KMS-11 (cell line): ENCODE measurements around the gene REC8.

ENCODE experiments used
- H2AFZ ChIP-seq: fragments of 200-600 bp; sonication (generic); 2 replicates; pipeline ENCODE4 v1.6.1; 2016; ENCODE audit warnings: antibody characterized with exemption, mixed run types, low read depth
- H3K27ac ChIP-seq: fragments of 200-600 bp; sonication (generic); 2 replicates; pipeline ENCODE4 v1.6.1; 2016; ENCODE audit warnings: mild to moderate bottlenecking, mixed run types
- H3K27me3 ChIP-seq: fragments of 200-600 bp; sonication (generic); 2 replicates; pipeline ENCODE4 v1.6.1; 2017; ENCODE audit warnings: mild to moderate bottlenecking, low read depth, mixed run types, moderate library complexity; ENCODE audit not compliant: insufficient read depth
- H3K36me3 ChIP-seq: fragments of 200-600 bp; sonication (generic); 2 replicates; pipeline ENCODE4 v1.6.1; 2017; ENCODE audit warnings: mild to moderate bottlenecking, mixed run types; ENCODE audit not compliant: insufficient read depth
- H3K4me1 ChIP-seq: fragments of 200-600 bp; sonication (generic); 2 replicates; pipeline ENCODE4 v1.6.1; 2016; ENCODE audit warnings: mild to moderate bottlenecking, low read depth, mixed run types; ENCODE audit not compliant: poor library complexity, severe bottlenecking
- H3K4me2 ChIP-seq: fragments of 200-600 bp; sonication (generic); 2 replicates; pipeline ENCODE4 v1.7.0; 2016; ENCODE audit warnings: mild to moderate bottlenecking, mixed run types
- H3K4me3 ChIP-seq: fragments of 200-600 bp; sonication (generic); IDR thresholded peaks from 2 replicates; pipeline ENCODE4 v1.6.1; 2017; ENCODE audit warnings: low read depth, low read length, mixed read lengths; ENCODE audit not compliant: insufficient read depth
- H3K79me2 ChIP-seq: fragments of 200-600 bp; sonication (generic); 2 replicates; pipeline ENCODE4 v1.6.1; 2016; ENCODE audit warnings: low read depth, mixed run types; ENCODE audit not compliant: insufficient read depth
- H3K9ac ChIP-seq: fragments of 200-600 bp; sonication (generic); 2 replicates; pipeline ENCODE4 v1.6.1; 2016; ENCODE audit warnings: mild to moderate bottlenecking, mixed run types
- H4K20me1 ChIP-seq: fragments of 200-600 bp; sonication (generic); 2 replicates; pipeline ENCODE4 v1.6.1; 2016; ENCODE audit warnings: mild to moderate bottlenecking, mixed run types; ENCODE audit not compliant: insufficient read depth
- TF ChIP-seq, protein P1 (sequence below): fragments of 200-600 bp; sonication (generic); conservative IDR thresholded peaks from 2 replicates; pipeline ENCODE4 v1.6.1; 2017; ENCODE audit warnings: low read depth, mild to moderate bottlenecking, antibody characterized with exemption, low read length, moderate library complexity, mixed read lengths

REC8 gene

DNA sequence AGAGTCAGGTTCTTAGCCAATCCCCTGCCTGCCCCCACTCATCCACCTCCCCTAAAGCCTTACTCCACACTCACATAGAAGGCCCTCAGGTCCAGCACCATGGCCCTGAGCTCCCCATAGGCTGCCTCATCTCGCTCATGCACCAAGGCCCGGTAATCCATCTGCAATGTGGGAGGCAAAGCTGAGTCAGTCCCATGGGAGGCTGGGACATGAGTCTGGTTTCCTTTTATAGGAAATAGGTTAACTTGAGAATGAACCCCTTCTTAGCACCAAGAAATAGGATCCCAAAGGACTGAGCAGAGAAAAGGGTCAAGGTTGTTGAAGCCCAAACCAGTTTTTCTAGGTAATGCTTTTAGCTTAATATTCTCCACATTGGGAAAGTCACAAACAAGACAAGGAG lies 28.4 kb upstream of the REC8 start:
- Histone ChIP-seq H2AFZ (no peak overlapping the region), H3K4me2 (no peak overlapping the region), H4K20me1 (no peaks in the 10 kb centered on the region), H3K79me2 (peaks cover 26% of the 10 kb centered on the region; the same call in 1 of the 2 replicates), H3K27ac (no peak overlapping the region), H3K36me3 (no peaks in the 10 kb centered on the region), H3K27me3 (no peaks in the 10 kb centered on the region), H3K4me1 (peaks cover 23% of the 10 kb centered on the region), H3K4me3 (no peak overlapping the region), H3K9ac (no peak overlapping the region)
- TF ChIP-seq, protein P1, sequence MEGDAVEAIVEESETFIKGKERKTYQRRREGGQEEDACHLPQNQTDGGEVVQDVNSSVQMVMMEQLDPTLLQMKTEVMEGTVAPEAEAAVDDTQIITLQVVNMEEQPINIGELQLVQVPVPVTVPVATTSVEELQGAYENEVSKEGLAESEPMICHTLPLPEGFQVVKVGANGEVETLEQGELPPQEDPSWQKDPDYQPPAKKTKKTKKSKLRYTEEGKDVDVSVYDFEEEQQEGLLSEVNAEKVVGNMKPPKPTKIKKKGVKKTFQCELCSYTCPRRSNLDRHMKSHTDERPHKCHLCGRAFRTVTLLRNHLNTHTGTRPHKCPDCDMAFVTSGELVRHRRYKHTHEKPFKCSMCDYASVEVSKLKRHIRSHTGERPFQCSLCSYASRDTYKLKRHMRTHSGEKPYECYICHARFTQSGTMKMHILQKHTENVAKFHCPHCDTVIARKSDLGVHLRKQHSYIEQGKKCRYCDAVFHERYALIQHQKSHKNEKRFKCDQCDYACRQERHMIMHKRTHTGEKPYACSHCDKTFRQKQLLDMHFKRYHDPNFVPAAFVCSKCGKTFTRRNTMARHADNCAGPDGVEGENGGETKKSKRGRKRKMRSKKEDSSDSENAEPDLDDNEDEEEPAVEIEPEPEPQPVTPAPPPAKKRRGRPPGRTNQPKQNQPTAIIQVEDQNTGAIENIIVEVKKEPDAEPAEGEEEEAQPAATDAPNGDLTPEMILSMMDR = no peak

DNA sequence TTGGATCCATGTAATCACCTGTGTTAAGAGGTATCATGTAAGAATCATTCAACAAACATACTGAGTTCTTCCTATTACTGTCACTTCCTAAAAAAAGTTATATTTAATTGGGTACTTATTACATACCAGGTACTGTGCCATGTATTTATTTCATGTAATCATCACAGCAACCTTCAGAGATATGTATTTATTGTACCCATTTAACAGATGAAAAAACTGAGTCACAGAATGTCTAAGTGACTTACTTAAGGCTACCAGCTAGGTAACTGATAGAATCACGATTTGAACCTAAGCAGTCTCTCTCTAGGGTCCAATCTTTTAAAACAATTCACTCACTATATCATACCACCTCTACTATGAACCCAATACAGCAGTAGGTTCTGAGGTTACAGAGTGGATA lies 27.4 kb upstream of the REC8 start:
- peaks cover 22% of the 10 kb centered on the region; the same call in 1 of the 2 replicates for H3K79me2 ChIP-seq
- peaks cover 18% of the 10 kb centered on the region for H3K4me1 ChIP-seq
- no peak overlapping the region for H3K27ac ChIP-seq
- H3K36me3 ChIP-seq = no peaks in the 10 kb centered on the region
- H3K9ac ChIP-seq = no peak overlapping the region
- no peak overlapping the region for H3K4me3 ChIP-seq
- H3K27me3 ChIP-seq = no peaks in the 10 kb centered on the region
- no peak overlapping the region for H3K4me2 ChIP-seq
- no peak overlapping the region for H2AFZ ChIP-seq
- H4K20me1 ChIP-seq = no peaks in the 10 kb centered on the region
- TF ChIP-seq, protein P1 = no peak

DNA sequence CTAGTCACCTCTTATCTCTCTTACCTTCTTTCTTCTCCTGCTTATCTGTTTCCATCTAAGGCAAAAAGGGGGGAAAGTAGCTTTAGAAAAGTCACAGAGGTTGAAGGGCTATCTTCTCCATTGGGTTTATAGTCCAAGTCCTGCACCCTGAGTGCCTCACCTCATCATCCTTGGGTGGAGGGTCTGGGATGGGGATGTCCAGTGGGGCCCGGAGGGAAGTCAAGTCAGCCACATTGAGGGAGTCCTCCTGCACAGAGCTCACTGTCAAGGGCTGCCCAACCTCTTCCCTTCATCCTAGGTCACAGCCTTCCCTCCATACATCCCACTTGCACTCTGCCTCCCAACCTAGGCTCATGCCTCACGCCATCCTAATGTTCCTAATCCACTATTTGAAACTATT lies 26.7 kb upstream of the REC8 start:
- peaks cover 13% of the 10 kb centered on the region for H3K4me1 ChIP-seq
- H3K27me3 ChIP-seq = no peaks in the 10 kb centered on the region
- H3K4me3 ChIP-seq = no peak overlapping the region
- H2AFZ ChIP-seq = no peak overlapping the region
- H3K4me2 ChIP-seq = peak overlapping the region; percentile 80
- H3K79me2 ChIP-seq = peaks cover 19% of the 10 kb centered on the region; the same call in 1 of the 2 replicates
- no peaks in the 10 kb centered on the region for H4K20me1 ChIP-seq
- no peak overlapping the region; the same call in 1 of the 2 replicates for H3K27ac ChIP-seq
- H3K36me3 ChIP-seq = no peaks in the 10 kb centered on the region
- H3K9ac ChIP-seq = no peak overlapping the region; the same call in 1 of the 2 replicates
- TF ChIP-seq, protein P1 = no peak

DNA sequence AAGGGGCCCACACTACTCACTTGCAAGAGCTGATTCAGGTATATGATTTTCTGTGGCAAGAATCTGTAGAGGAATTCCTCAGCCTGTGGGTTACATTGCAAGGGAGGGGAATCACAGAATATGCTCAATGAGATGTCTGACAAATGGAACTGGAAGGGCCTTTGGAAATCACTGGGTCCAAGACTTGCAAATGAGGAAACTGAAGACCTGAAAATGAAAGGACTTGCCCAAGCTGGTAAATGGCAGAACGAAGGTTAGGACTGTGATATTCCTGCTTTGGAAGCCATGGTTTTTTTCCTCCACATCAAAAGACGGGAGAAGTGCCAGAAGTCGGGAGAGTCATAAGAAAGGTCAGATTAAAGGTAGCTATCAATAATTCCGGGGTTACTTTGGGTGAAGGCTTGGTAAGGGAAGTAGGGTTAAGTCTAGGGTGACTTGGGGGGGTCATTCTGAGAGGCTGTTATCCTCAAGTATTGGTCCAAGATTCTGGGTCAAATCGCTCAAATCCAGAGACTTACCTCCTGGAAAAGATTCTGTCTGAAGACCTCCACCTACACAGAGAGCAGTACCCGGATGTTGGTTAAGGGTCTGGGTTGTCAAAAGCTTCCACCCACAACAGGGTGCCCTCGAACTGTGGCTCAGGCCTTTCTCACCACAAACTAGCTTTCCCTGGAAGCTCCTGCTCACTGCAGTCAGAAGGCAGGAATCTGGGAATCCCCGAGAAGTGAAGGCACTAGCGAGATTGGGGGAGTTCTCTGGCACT lies 26.0 kb upstream of the REC8 start:
- H3K9ac ChIP-seq = peak overlapping the region; percentile 49; the same call in 1 of the 2 replicates
- peak overlapping the region; percentile 80 for H3K4me2 ChIP-seq
- peaks cover 19% of the 10 kb centered on the region; the same call in 1 of the 2 replicates for H3K79me2 ChIP-seq
- no peak overlapping the region for H2AFZ ChIP-seq
- H3K4me1 ChIP-seq = peaks cover 13% of the 10 kb centered on the region
- H4K20me1 ChIP-seq = no peaks in the 10 kb centered on the region
- no peaks in the 10 kb centered on the region for H3K36me3 ChIP-seq
- no peaks in the 10 kb centered on the region for H3K27me3 ChIP-seq
- peak overlapping the region; percentile 34 for H3K4me3 ChIP-seq
- peak overlapping the region; percentile 46; the same call in 1 of the 2 replicates for H3K27ac ChIP-seq
- TF ChIP-seq, protein P1 = no peak
